ENCODE results near the gene CREBBP. TPM values are rescaled to one million over a fixed set of nuclear protein-coding genes. Genes with fewer than 3 reads are reported as not detected.

CREBBP gene
- total RNA-seq, 1 experiment from 2014 or later: 79.1 TPM

DNA sequence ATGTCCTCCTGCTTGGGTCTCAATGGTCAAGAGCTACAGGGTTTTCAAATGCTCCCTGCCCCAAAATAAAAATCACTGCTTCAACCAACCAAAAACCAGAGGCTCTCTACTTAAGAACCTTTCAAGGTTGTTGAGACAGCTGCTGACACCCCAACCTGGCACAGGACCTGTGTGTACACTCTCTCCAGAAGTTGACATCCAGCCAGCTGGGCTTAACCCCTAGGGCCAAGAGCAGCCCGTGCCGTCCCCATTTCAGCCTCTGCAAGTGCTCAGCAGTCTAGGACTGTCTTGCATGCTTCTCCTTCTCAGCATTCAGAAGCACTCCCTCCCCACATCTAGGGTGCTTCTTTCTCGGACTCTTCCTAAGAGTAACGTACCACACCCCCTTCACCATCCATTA lies 104.2 kb downstream of the CREBBP start:
- Histone ChIP-seq H3T11ph (ENCODE audit: low read length) (no peak overlapping the region), H3K27ac (ENCODE audit: insufficient read length, low read depth, low read length) (no peak overlapping the region), H3K79me2 (ENCODE audit: insufficient read depth, low read length) (no peaks in the 10 kb centered on the region), H3K9me3 (ENCODE audit: control insufficient read depth, low read depth, low read length) (no peaks in the 10 kb centered on the region), H2BK20ac (ENCODE audit: low read depth, low read length, poor library complexity, severe bottlenecking) (no peak overlapping the region), H3K14ac (ENCODE audit: insufficient read depth, low read length) (no peak overlapping the region), H3K56ac (ENCODE audit: insufficient read length, low read depth, low read length) (no peak overlapping the region), H3K18ac (ENCODE audit: insufficient read length, low read depth, low read length) (no peak overlapping the region), H3K23me2 (ENCODE audit: insufficient read length, low read depth, low read length, poor library complexity, severe bottlenecking) (no peaks in the 10 kb centered on the region), H4K5ac (ENCODE audit: insufficient read length, low read depth, low read length) (no peak overlapping the region), H2AK5ac (ENCODE audit: insufficient read length, low read length) (no peak overlapping the region), H4K20me1 (ENCODE audit: control insufficient read depth, insufficient read depth, insufficient read length) (no peaks in the 10 kb centered on the region), H2BK12ac (ENCODE audit: insufficient read length, low read depth, low read length) (no peak overlapping the region), H3K9ac (ENCODE audit: extremely low read depth, insufficient read length, low read length) (no peak overlapping the region), H3K23ac (ENCODE audit: insufficient read length, low read depth, low read length) (no peak overlapping the region), H3K4ac (ENCODE audit: low read depth, low read length) (no peak overlapping the region), H2BK120ac (ENCODE audit: low read depth, low read length, poor library complexity, severe bottlenecking) (no peak overlapping the region), H3K79me1 (ENCODE audit: insufficient read depth, low read depth, low read length, poor library complexity, severe bottlenecking) (peaks cover 3% of the 10 kb centered on the region), H2BK15ac (ENCODE audit: low read depth, low read length) (no peak overlapping the region), H3K4me1 (ENCODE audit: insufficient read depth, low read length) (no peaks in the 10 kb centered on the region), H4K8ac (replicated peaks; ENCODE audit: insufficient read length, low read depth, low read length) (no peak overlapping the region), H3K27me3 (ENCODE audit: insufficient read depth, low read length) (no peaks in the 10 kb centered on the region), H2AFZ (ENCODE audit: low read length) (no peak overlapping the region), H3K4me2 (ENCODE audit: insufficient read depth, insufficient read length, low read length) (no peak overlapping the region), H2BK5ac (ENCODE audit: insufficient read length, low read length) (no peak overlapping the region), H4K91ac (ENCODE audit: insufficient read length, low read depth, low read length) (no peak overlapping the region)
- DNase-seq: no peak
- TF ChIP-seq, protein P1, sequence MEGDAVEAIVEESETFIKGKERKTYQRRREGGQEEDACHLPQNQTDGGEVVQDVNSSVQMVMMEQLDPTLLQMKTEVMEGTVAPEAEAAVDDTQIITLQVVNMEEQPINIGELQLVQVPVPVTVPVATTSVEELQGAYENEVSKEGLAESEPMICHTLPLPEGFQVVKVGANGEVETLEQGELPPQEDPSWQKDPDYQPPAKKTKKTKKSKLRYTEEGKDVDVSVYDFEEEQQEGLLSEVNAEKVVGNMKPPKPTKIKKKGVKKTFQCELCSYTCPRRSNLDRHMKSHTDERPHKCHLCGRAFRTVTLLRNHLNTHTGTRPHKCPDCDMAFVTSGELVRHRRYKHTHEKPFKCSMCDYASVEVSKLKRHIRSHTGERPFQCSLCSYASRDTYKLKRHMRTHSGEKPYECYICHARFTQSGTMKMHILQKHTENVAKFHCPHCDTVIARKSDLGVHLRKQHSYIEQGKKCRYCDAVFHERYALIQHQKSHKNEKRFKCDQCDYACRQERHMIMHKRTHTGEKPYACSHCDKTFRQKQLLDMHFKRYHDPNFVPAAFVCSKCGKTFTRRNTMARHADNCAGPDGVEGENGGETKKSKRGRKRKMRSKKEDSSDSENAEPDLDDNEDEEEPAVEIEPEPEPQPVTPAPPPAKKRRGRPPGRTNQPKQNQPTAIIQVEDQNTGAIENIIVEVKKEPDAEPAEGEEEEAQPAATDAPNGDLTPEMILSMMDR (conservative IDR thresholded peaks at IDR 0.05): no peak
- Mint-ChIP-seq H3K27me3 (ENCODE audit: low read depth) (no peaks in the 10 kb centered on the region), H3K4me1 (no peaks in the 10 kb centered on the region), H3K4me3 (no peak overlapping the region), H3K36me3 (ENCODE audit: insufficient read depth in 1 of 3, low read depth in 3 of 3) (peaks cover 29 to 82% (median 75%) of the 10 kb centered on the region in 3 experiments; a peak in 6 of 7 replicates), H3K27ac (no peak overlapping the region), H3K9me3 (no peaks in the 10 kb centered on the region)
- WGBS (ENCODE audit: extremely low coverage, insufficient read length, low lambda C conversion rate): no CpG with 5 or more reads among the region's 4 CpGs

All from H9 (cell line).